Endothelial cell (in vitro differentiated cells): ENCODE results near the gene LAMB1. TPM values are rescaled to one million over a fixed set of nuclear protein-coding genes. Genes with fewer than 3 reads are reported as not detected.
"Not testable (repeated sequence)": the region's sequence is repeated elsewhere in the genome, so short reads cannot be mapped to it uniquely, and the experiment has no call there.

Source experiments
- DNase-seq: peaks from one replicate; pipeline ENCODE4 v3.0.0; 2021; ENCODE audit warnings: low spot score
- H3K27ac Mint-ChIP-seq: one replicate; pipeline ENCODE4 v1.8.0; 2021; ENCODE audit warnings: mixed read lengths, inconsistent platforms; ENCODE audit not compliant: unreplicated experiment
- H3K27me3 Mint-ChIP-seq: one replicate; pipeline ENCODE4 v1.8.0; 2021; ENCODE audit warnings: mild to moderate bottlenecking, moderate library complexity, mixed read lengths, inconsistent platforms; ENCODE audit not compliant: unreplicated experiment
- H3K36me3 Mint-ChIP-seq: one replicate; pipeline ENCODE4 v1.8.0; 2021; ENCODE audit warnings: mild to moderate bottlenecking, low read depth, mixed read lengths, inconsistent platforms; ENCODE audit not compliant: unreplicated experiment
- H3K4me1 Mint-ChIP-seq: one replicate; pipeline ENCODE4 v1.8.0; 2021; ENCODE audit warnings: mild to moderate bottlenecking, mixed read lengths, inconsistent platforms; ENCODE audit not compliant: unreplicated experiment
- H3K4me3 Mint-ChIP-seq: one replicate; pipeline ENCODE4 v1.8.0; 2021; ENCODE audit warnings: mild to moderate bottlenecking, mixed read lengths, inconsistent platforms; ENCODE audit not compliant: unreplicated experiment
- H3K9me3 Mint-ChIP-seq: one replicate; pipeline ENCODE4 v1.8.0; 2021; ENCODE audit warnings: mixed read lengths, inconsistent platforms; ENCODE audit not compliant: unreplicated experiment
- CTCF ChIP-seq: fragments of 200-600 bp; sonication (generic); IDR thresholded peaks from one replicate; pipeline ENCODE4 v1.5.0; 2021; ENCODE audit warnings: antibody characterized with exemption; ENCODE audit not compliant: unreplicated experiment
- total RNA-seq: library from RNA; stranded (reverse); fragmentation: NEBNext Ultra II Directional; extraction: Animal tissue kit (Norgen Biotek cat#: 25700); gene quantifications from one replicate; pipeline ENCODE4 v1.2.1, GENCODE V29; 2021; ENCODE audit not compliant: unreplicated experiment

The LAMB1 gene
- total RNA-seq, 1 donor from 2014 or later: 453 TPM

- no peak for TF ChIP-seq CTCF
- Mint-ChIP-seq H3K4me3 (no peak overlapping the region), H3K27ac (no peak overlapping the region), H3K4me1 (peaks cover 7% of the 10 kb centered on the region), H3K36me3 (peaks cover 14% of the 10 kb centered on the region), H3K9me3 (no peaks in the 10 kb centered on the region), H3K27me3 (no peaks in the 10 kb centered on the region)
- no peak for DNase-seq
These were observed 102.4 kb downstream of the LAMB1 start for GRCh38 chr7:107900496-107901015.

- no peak overlapping the region for H3K27ac Mint-ChIP-seq
- H3K36me3 Mint-ChIP-seq: peaks cover 20% of the 10 kb centered on the region
- DNase-seq: no peak
- H3K4me1 Mint-ChIP-seq: peaks cover 7% of the 10 kb centered on the region
- H3K4me3 Mint-ChIP-seq: no peak overlapping the region
- no peak for TF ChIP-seq CTCF
- H3K27me3 Mint-ChIP-seq: no peaks in the 10 kb centered on the region
- no peaks in the 10 kb centered on the region for H3K9me3 Mint-ChIP-seq
These were observed 103.9 kb downstream of the LAMB1 start for GRCh38 chr7:107898997-107899594.

DNA sequence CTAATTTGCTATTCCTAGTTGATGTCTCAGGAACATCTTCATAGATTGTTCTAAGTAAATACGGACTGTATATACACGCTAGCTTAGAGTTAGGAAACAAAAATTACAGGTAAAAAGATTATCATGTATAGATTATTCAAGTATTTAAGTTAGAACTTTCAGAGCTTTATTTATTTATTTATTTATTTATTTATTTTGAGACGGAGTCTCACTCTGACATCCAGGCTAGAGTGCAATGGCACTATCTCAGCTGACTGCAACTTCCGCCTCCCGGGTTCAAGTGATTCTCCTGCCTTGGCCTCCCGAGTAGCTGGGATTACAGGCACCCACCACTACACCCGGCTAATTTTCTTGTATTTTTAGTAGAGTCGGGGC, 110.6 kb downstream of the LAMB1 start:
- H3K27me3 Mint-ChIP-seq, H3K9me3 Mint-ChIP-seq, DNase-seq: not testable (repeated sequence)
- H3K4me3 Mint-ChIP-seq: peak overlapping the region; percentile 100
- peaks cover 22% of the 10 kb centered on the region for H3K36me3 Mint-ChIP-seq
- peak overlapping the region; percentile 84 for H3K27ac Mint-ChIP-seq
- H3K4me1 Mint-ChIP-seq: peaks cover 22% of the 10 kb centered on the region

- no peak for DNase-seq
- Mint-ChIP-seq H3K27me3 (peaks cover 7% of the 10 kb centered on the region), H3K9me3 (no peaks in the 10 kb centered on the region), H3K36me3 (peaks cover 17% of the 10 kb centered on the region), H3K4me3 (peak overlapping the region; percentile 100), H3K4me1 (peaks cover 22% of the 10 kb centered on the region), H3K27ac (peak overlapping the region; percentile 84)
- TF ChIP-seq CTCF: no peak
These were observed 111.2 kb downstream of the LAMB1 start for GRCh38 chr7:107891636-107892366.

- H3K9me3 Mint-ChIP-seq: no peaks in the 10 kb centered on the region
- DNase-seq: peak; percentile 90
- TF ChIP-seq CTCF: no peak
- peak within 1 kb of the TSS; percentile 99 for H3K27ac Mint-ChIP-seq
- peaks cover 17% of the 10 kb centered on the region for H3K36me3 Mint-ChIP-seq
- H3K4me3 Mint-ChIP-seq: peak within 1 kb of the TSS; percentile 100
- peaks cover 22% of the 10 kb centered on the region for H3K4me1 Mint-ChIP-seq
- H3K27me3 Mint-ChIP-seq: peaks cover 7% of the 10 kb centered on the region
These were observed 111.9 kb downstream of the LAMB1 start, which contains the start of gene DLD for GRCh38 chr7:107890962-107891635. TSS of gene DLD (plus strand) at chr7:107891183. CDS start at chr7:107891251, 68 bp downstream.
